Activated CD8-positive, alpha-beta memory T cell treated with anti-CD3 and anti-CD28 coated beads for 4 hours (primary cell): ENCODE data around the gene DCLRE1B.

ENCODE experiments used
- DNase-seq, 2 donors: peaks; one replicate each; pipeline ENCODE4 v3.0.0-alpha.2; 2020; ENCODE audit warnings: low read depth in 2 of 2

Gene DCLRE1B

DNA sequence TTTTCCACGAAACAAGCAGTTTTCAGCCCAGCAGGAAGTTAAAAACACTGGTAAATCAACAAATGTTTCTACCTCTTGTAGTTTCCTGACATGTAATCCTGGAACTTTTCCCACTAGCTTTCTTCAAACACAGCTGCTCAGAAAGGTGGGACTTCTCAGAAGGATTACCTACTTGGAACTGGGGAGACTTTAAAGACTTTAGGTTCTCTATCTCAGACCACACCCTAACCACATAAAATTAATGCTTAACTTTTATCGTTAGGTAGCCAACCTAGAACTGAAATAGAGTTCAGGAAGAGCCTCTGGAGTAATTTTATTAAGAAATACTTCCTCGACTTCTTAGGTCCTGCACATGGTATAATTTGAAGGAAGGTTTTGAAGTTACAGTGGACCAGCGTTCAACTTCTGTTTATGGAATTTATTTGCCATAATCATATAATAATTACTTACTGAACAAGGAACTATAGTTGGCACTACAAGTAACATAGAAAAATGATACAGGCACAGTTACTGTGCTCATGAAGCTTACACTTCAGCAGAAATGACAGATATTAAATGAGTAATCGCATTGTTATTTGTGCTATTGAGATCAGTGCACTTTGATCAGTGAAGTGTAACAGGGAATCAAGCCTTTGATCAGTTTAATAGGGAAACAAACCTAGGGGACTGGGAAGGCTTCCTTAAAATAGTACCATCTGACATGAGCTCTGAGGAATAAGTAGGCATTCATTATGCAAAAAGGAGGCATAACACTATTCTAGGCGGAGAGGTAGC lies 17.5 kb upstream of the DCLRE1B start, which contains the start of gene BCL2L15:
Gene BCL2L15, minus strand, starts transcription at position 180 of the 774 bp plus-strand sequence. CDS start 206 bp downstream, outside the sequence.
- DNase-seq: no peak

GRCh38 chr1:113890816-113891215 lies 14.3 kb upstream of the DCLRE1B start:
- no peak for DNase-seq

DNA sequence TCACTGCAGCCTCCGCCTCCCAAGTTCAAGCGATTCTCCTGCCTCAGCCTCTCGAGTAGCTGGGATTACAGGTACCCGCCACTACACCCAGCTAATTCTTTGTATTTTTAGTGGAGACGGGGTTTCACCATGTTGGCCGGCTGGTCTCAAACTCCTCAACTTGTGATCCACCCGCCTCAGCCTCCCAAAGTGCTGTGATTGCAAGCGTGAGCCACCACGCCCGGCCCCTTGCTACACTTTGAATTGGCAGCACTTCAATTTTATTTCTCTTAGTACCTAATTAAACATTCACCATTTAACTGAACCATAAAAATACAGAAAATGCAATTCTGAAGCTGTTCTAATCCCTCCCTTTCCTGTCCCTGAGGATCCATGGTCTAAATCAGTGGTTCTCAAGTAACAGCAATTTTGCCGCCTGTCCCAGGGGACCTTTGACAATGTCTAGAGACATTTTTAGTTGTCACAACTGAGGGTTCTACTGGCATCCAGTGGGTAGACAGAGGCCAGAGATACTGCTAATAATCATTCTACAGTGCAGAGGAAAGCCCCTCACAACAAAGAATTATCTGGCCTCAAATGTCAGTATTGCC lies 13.4 kb upstream of the DCLRE1B start:
- DNase-seq: no peak

- no peak for DNase-seq
These were observed 11.9 kb upstream of the DCLRE1B start for GRCh38 chr1:113893267-113893666.

DNA sequence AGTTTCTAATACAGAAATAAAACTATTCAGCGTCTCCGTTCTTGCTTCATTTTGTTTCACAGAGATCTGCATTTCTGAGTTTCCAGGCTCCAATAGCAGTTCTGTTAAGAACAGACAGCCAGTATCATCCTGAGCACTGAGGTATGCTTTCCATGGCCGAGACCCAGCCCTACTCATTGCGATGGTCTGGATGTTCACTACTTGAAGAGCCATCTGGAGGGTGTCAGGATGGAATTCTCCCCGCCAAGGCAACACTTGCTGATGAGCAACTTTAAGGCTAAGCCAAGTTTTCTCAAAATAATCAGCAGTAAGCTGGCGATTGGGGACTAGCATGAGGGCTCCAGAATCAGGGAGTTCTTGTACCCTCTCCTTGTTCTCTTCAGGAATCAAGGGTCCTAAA lies 10.0 kb upstream of the DCLRE1B start:
- DNase-seq: no peak

- no peak for DNase-seq
These were observed 9.2 kb upstream of the DCLRE1B start for GRCh38 chr1:113895961-113896360.

GRCh38 chr1:113898241-113898814 lies 6.8 kb upstream of the DCLRE1B start:
- no peak for DNase-seq

DNA sequence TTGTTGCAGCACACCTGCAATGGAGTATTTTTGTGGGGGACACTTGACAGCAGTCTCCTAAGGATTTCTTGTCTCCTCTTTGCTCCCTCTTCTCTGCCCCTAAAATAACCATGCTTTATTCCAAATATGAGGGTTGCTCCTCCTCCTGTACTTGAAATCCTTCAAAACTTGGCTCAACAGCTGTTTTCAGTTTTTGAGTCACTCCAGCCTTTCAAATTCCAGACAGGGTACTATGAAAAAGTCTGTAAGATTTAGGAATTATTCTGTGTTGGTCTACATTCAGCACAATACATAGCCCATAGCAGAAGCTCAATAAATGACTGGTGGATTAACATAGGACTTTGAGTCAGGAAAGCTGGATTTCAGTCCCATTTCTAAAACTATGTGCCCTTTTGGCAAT lies 6.0 kb upstream of the DCLRE1B start:
- DNase-seq: no peak

DNA sequence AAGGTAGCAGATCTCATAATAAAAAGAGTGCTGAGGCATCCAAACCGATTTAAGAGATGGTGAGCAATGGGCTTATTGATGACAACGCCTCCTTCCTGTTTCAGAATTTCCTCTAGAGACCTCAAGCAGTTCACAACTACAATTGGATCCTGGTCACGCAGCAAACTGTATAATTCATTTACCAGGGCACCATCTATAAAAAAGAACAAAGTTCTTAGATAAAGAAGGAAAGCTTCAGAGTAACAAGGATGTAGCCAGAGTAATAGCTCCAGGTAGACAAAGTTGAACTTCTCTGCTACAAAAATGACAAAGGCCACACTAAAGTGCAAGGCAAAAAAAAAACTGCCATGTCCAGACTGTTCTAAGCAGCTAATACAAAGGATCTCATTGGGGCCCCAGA lies 3.9 kb upstream of the DCLRE1B start:
- no peak for DNase-seq

DNA sequence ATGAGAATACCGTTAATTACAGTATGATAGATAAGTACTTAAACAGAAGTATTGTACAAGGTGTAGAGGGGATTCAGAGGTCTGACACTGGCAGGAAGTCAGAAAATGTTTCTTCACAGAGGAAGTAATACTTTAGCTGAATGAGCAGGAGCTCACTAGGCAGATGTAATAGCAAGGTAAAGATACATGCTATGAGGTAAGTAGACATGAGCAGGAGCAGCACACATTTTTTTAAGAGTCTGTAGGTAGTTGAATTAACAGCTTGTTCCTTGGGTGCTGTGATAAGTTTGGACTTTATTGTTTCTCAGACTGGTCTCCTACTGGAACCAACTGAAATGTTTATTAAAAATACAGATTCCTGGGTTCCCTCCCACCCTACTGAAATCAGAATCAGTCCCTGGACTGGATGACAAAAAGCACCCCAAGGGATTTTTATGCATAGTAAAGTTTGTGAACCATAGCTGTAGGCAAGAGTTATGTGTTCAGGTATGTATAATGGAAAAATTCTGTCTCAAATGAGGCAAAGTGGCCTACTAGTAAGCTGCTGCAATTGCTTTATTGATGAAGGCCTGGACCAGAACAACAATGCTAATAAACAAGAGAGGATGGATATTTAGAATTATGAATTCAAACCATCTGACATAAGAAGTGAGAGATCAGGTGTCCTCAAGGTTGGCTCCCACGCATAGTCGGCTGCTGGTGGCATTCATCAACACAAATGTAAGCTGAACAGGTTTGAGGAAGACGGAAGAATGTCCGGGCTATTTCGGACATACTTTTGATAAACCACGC lies 1.4 kb upstream of the DCLRE1B start:
- no peak for DNase-seq

DNA sequence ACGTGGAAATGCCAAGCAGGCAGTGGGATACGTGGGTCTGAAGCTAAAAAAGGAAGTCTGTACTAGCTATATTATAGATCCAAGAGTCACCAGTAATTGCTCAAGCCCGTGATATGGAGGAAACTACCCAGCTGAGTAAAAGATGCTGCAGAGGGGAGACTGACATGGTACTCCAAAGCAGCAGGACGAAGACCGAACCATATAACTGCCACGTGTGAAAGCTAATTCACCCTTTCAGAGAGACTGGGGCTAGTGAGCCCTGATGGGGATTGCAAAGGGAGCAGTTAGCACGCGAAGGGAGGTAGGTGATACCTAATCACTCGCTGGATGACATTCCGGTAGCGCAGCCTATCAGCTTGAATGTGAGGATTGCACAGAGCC lies 843 bp upstream of the DCLRE1B start:
- DNase-seq: no peak

DNA sequence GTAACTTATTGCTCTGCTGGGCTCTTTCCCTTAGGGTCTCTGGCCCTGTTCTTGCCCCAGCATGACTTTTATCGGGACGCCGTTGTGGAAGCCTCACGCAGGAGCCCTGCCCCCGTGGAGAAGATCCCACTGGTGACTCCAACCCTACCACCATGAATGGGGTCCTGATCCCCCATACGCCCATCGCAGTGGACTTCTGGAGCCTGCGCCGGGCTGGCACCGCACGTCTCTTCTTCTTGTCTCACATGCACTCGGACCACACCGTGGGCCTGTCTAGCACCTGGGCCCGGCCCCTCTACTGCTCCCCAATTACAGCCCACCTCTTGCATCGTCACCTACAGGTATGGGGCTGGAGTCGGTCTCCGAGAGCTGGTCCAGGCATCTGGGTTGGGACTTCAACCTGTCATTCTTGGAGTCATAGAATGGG lies 322 bp downstream of the DCLRE1B start:
- DNase-seq: peak in 1 of 2 donors; percentile 4

GRCh38 chr1:113912594-113913311 lies 7.6 kb downstream of the DCLRE1B start:
- DNase-seq: no peak

- DNase-seq: no peak
These were observed 8.2 kb downstream of the DCLRE1B start for GRCh38 chr1:113913312-113913668.

- DNase-seq: no peak
These were observed 8.9 kb downstream of the DCLRE1B start for GRCh38 chr1:113913887-113914664.

DNA sequence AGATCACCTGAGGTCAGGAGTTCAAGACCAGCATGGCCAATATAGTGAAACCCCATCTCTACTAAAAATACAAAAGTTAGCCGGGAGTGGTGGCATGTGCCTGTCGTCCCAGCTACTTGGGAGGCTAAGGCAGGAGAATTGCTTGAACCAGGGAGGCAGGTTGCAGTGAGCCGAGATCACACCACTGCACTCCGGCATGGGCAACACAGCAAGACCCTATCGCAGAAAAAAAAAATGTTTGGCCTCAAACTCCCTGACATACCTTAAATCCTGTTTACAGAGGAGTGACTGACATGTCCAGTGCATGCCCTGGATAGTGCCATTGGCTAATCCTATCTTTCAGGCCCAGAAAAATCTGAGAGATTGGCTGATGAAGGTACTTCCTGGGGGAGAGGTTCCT lies 11.8 kb downstream of the DCLRE1B start:
- no peak for DNase-seq

GRCh38 chr1:113917400-113918082 lies 12.4 kb downstream of the DCLRE1B start:
- DNase-seq: no peak

GRCh38 chr1:113918243-113918642 lies 13.1 kb downstream of the DCLRE1B start:
- no peak for DNase-seq

GRCh38 chr1:113922957-113923356 lies 17.8 kb downstream of the DCLRE1B start:
- no peak for DNase-seq

DNA sequence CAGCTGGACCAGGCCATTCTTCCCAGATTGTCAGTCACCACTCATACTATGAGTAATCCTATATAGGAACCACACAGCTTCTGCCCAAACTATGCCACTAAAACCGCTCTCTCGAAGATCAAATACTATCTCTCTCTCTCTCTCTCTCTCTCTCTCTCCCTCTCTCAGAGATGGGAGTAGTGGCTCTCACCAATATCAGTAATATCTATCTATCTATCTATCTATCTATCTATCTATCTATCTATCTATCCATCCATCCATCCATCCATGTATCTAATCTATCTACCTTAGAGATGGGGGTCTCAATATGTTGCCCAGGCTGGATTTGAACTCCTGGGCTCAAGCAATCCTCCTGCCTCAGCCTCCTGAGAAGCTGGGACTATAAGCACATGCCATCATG lies 19.3 kb downstream of the DCLRE1B start:
- DNase-seq: no peak
